HepG2 (cell line): Measurements from ENCODE around the gene CCL27. TPM values are rescaled to one million over a fixed set of nuclear protein-coding genes. Genes with fewer than 3 reads are reported as not detected.

Source experiments
- CCDC6 ChIP-seq: sonication (generic); formaldehyde crosslinking; IDR thresholded peaks from 2 replicates; pipeline ENCODE4 v1.8.1; 2022; ENCODE audit warnings: mild to moderate bottlenecking, missing genetic modification reagents, moderate library complexity
- CHD4 ChIP-seq: fragments of 200-600 bp; sonication (generic); IDR thresholded peaks from 2 replicates; pipeline ENCODE4 v1.7.0; 2017; ENCODE audit warnings: mild to moderate bottlenecking, low read length, borderline replicate concordance
- DR1 ChIP-seq: sonication (generic); formaldehyde crosslinking; IDR thresholded peaks from 2 replicates; pipeline ENCODE4 v1.8.0; 2021; ENCODE audit warnings: mild to moderate bottlenecking, missing genetic modification reagents, inconsistent platforms
- GABPA ChIP-seq, 2 experiments: IDR thresholded peaks; 2 replicates each; pipeline ENCODE4 v1.6.1; 2011 to 2016; ENCODE audit warnings: low read depth in 2 of 2, low read length in 1 of 2, missing biosample characterization in 1 of 2, missing genetic modification characterization in 1 of 2
- KDM6A ChIP-seq: IDR thresholded peaks from 2 replicates; pipeline ENCODE4 v1.6.1; 2016; ENCODE audit warnings: low read depth
- MATR3 ChIP-seq: sonication (generic); formaldehyde crosslinking; IDR thresholded peaks from 2 replicates; pipeline ENCODE4 v1.4.0; 2020; ENCODE audit warnings: missing genetic modification reagents
- MAZ ChIP-seq, 2 experiments: sonication (generic) in 1 of 2; formaldehyde crosslinking in 1 of 2; IDR thresholded peaks; 2 replicates each; pipeline versions ENCODE4 v1.5.0 to v1.6.1; 2012 to 2020; ENCODE audit warnings: low read depth in 2 of 2, mild to moderate bottlenecking in 2 of 2, borderline replicate concordance in 1 of 2, improper control_type of control experiment in 1 of 2, low read length in 1 of 2, missing genetic modification reagents in 1 of 2, moderate library complexity in 1 of 2
- MXI1 ChIP-seq: IDR thresholded peaks from 3 replicates; pipeline ENCODE4 v1.6.1; 2012; ENCODE audit warnings: low read depth, low read length, inconsistent platforms, borderline replicate concordance
- NR2F1 ChIP-seq, 2 experiments: fragments of 450-650 bp in 1 of 2; formaldehyde crosslinking in 1 of 2; IDR thresholded peaks; 2 replicates each; pipeline versions ENCODE4 v1.5.0 to v1.6.1; 2016 to 2020; ENCODE audit warnings: mild to moderate bottlenecking in 1 of 2, missing compliant biosample characterization in 1 of 2, missing genetic modification reagents in 1 of 2, moderate library complexity in 1 of 2
- NR2F6 ChIP-seq, 2 experiments: IDR thresholded peaks; 2 replicates each; pipeline ENCODE4 v1.6.1; 2016; ENCODE audit warnings: antibody characterized with exemption in 1 of 2, mild to moderate bottlenecking in 1 of 2
- PPARG ChIP-seq: conservative IDR thresholded peaks from 2 replicates; pipeline ENCODE4 v1.6.1; 2016; ENCODE audit warnings: missing biosample characterization, missing genetic modification reagents
- RARA ChIP-seq: IDR thresholded peaks from 2 replicates; pipeline ENCODE4 v1.6.1; 2016; ENCODE audit warnings: missing genetic modification reagents, missing compliant biosample characterization
- SOX13 ChIP-seq, 3 experiments: fragments of 450-650 bp in 1 of 3; sonication (generic) in 1 of 3; formaldehyde crosslinking in 1 of 3; IDR thresholded peaks in 2 of 3; conservative IDR thresholded peaks in 1 of 3; 2 replicates each; pipeline versions ENCODE4 v1.5.0 to v1.6.1; 2016 to 2020; ENCODE audit warnings: antibody characterized with exemption in 1 of 3, mild to moderate bottlenecking in 1 of 3, missing compliant biosample characterization in 1 of 3, missing genetic modification reagents in 1 of 3, moderate library complexity in 1 of 3
- ZBTB3 ChIP-seq: sonication (generic); formaldehyde crosslinking; IDR thresholded peaks from 2 replicates; pipeline ENCODE4 v1.4.0; 2020; ENCODE audit warnings: low read depth, mild to moderate bottlenecking, moderate library complexity, missing genetic modification reagents, borderline replicate concordance
- ZNF264 ChIP-seq: sonication (generic); formaldehyde crosslinking; IDR thresholded peaks from 2 replicates; pipeline ENCODE4 v1.4.0; 2020; ENCODE audit warnings: missing genetic modification reagents
- ZNF556 ChIP-seq: sonication (generic); formaldehyde crosslinking; IDR thresholded peaks from 2 replicates; pipeline ENCODE4 v1.4.0; 2020; ENCODE audit warnings: mild to moderate bottlenecking, missing genetic modification reagents, borderline replicate concordance
- polyA plus RNA-seq, 8 experiments: library from polyadenylated mRNA; depleted of rRNA in 3 of 8; stranded (reverse) in 7 of 8; unstranded in 1 of 8; fragments of >200 nt; fragmentation: Illumina TruSeq in 4 of 8; extraction: Trizol in 4 of 8; gene quantifications; 2 replicates each; pipeline versions ENCODE4 v1.2.1 to v1.2.3, GENCODE V29; 2011 to 2016; ENCODE audit warnings: low read depth in 4 of 8, missing spikeins in 1 of 8, mixed read lengths in 1 of 8; ENCODE audit not compliant: insufficient read depth in 1 of 8
- total RNA-seq, 5 experiments: library from RNA; depleted of rRNA; stranded (reverse); fragments of >200 nt; fragmentation: Illumina TruSeq; extraction: Trizol; gene quantifications; 2 replicates each; pipeline ENCODE4 v1.2.3, GENCODE V29; 2016; ENCODE audit warnings: low read depth in 1 of 5
- TF ChIP-seq, protein P1 (sequence below): sonication (generic); formaldehyde crosslinking; IDR thresholded peaks from 2 replicates; pipeline ENCODE4 v1.4.0; 2020; ENCODE audit warnings: missing genetic modification reagents
- TF ChIP-seq, protein P2 (sequence below): sonication (generic); formaldehyde crosslinking; IDR thresholded peaks from 2 replicates; pipeline ENCODE4 v1.4.0; 2020; ENCODE audit warnings: missing genetic modification reagents, borderline replicate concordance
- TF ChIP-seq, protein P3 (sequence below): sonication (generic); formaldehyde crosslinking; IDR thresholded peaks from 2 replicates; pipeline ENCODE4 v1.5.1; 2020; ENCODE audit warnings: mild to moderate bottlenecking, missing genetic modification reagents
- TF ChIP-seq, protein P4 (sequence below): sonication (generic); formaldehyde crosslinking; IDR thresholded peaks from 2 replicates; pipeline ENCODE4 v1.8.1; 2023; ENCODE audit warnings: missing genetic modification reagents, mild to moderate bottlenecking, borderline replicate concordance

The CCL27 gene
- total and polyA plus RNA-seq, 2 of the 13 experiments (the other 11 are each of a cell fraction or from before 2014, with no cell fraction given) = not detected

DNA sequence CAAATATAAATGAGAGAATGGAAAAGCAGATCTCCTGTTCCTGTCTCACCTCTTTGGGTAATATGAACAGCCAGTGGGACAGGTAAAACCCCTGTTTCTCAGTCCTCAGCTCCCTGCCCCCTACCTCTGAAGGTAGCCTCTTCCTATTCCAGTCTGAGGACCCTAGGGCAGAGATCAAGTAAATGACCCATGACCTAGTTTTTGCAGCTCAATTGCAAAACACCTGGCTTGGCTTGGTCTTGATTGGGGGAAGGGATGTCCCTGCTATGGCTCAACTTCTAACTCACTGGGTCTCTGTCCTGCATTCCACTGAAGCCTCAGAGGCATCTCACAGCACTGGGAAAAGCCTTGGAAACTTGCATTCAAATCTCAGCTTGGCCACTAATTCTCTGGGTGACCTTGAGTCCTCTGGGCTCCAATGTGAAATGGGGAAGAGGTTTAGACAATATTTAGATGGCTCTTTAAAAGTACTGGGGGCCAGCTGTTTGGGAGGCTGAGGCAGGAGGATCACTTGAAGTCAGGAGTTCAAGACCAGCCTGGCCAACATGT lies 17.6 kb downstream of the CCL27 start (continued):
- TF ChIP-seq, protein P1, sequence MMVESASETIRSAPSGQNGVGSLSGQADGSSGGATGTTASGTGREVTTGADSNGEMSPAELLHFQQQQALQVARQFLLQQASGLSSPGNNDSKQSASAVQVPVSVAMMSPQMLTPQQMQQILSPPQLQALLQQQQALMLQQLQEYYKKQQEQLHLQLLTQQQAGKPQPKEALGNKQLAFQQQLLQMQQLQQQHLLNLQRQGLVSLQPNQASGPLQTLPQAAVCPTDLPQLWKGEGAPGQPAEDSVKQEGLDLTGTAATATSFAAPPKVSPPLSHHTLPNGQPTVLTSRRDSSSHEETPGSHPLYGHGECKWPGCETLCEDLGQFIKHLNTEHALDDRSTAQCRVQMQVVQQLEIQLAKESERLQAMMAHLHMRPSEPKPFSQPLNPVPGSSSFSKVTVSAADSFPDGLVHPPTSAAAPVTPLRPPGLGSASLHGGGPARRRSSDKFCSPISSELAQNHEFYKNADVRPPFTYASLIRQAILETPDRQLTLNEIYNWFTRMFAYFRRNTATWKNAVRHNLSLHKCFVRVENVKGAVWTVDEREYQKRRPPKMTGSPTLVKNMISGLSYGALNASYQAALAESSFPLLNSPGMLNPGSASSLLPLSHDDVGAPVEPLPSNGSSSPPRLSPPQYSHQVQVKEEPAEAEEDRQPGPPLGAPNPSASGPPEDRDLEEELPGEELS (CRISPR knock-in tag) = peak; percentile 30; the same call in 1 of the 2 replicates
- peak; percentile 77; the same call in 1 of the 2 replicates for TF ChIP-seq ZNF556 (CRISPR knock-in tag)
- TF ChIP-seq, protein P2, sequence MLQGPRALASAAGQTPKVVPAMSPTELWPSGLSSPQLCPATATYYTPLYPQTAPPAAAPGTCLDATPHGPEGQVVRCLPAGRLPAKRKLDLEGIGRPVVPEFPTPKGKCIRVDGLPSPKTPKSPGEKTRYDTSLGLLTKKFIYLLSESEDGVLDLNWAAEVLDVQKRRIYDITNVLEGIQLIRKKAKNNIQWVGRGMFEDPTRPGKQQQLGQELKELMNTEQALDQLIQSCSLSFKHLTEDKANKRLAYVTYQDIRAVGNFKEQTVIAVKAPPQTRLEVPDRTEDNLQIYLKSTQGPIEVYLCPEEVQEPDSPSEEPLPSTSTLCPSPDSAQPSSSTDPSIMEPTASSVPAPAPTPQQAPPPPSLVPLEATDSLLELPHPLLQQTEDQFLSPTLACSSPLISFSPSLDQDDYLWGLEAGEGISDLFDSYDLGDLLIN (CRISPR knock-in tag) = no peak
- peak; percentile 20; the same call in 1 of the 3 replicates for TF ChIP-seq MXI1
- peak; percentile 73 to 86 for TF ChIP-seq NR2F1 (CRISPR knock-in tag; IDR thresholded peaks at IDR 0.05)
- TF ChIP-seq RARA = peak; percentile 83
- TF ChIP-seq NR2F6 (IDR thresholded peaks at IDR 0.05) = peak; percentile 88
- TF ChIP-seq NR2F6 (CRISPR knock-in tag; IDR thresholded peaks at IDR 0.05) = peak; percentile 81
- TF ChIP-seq, protein P3, sequence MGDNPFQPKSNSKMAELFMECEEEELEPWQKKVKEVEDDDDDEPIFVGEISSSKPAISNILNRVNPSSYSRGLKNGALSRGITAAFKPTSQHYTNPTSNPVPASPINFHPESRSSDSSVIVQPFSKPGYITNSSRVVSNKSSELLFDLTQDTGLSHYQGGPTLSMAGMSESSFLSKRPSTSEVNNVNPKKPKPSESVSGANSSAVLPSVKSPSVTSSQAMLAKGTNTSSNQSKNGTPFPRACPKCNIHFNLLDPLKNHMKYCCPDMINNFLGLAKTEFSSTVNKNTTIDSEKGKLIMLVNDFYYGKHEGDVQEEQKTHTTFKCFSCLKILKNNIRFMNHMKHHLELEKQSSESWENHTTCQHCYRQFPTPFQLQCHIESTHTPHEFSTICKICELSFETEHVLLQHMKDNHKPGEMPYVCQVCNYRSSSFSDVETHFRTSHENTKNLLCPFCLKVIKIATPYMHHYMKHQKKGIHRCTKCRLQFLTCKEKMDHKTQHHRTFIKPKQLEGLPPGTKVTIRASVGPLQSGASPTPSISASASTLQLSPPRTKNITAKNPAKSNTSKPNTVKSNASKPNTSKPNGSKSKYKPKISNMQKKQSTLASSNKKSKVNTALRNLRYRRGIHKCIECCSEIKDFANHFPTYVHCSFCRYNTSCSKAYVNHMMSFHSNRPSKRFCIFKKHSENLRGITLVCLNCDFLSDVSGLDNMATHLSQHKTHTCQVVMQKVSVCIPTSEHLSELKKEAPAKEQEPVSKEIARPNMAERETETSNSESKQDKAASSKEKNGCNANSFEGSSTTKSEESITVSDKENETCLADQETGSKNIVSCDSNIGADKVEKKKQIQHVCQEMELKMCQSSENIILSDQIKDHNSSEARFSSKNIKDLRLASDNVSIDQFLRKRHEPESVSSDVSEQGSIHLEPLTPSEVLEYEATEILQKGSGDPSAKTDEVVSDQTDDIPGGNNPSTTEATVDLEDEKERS (CRISPR knock-in tag) = 0 out of 2 replicates have a peak, but pooled peaks have one; percentile 1
- no peak for TF ChIP-seq SOX13 (IDR thresholded peaks at IDR 0.05)
- peak in 1 of 2 experiments; percentile 57; a peak in 1 of 4 replicates for TF ChIP-seq SOX13 (CRISPR knock-in tag; conservative IDR thresholded peaks at IDR 0.05 in 1 of 2, IDR thresholded peaks at IDR 0.05 in 1 of 2)
- TF ChIP-seq CCDC6 (CRISPR knock-in tag) = peak; percentile 57; the same call in 1 of the 2 replicates
- TF ChIP-seq ZBTB3 (CRISPR knock-in tag) = 0 out of 2 replicates have a peak, but pooled peaks have one; percentile 45
- TF ChIP-seq MATR3 (CRISPR knock-in tag) = no peak
- TF ChIP-seq MAZ (IDR thresholded peaks at IDR 0.05; ENCODE audit: borderline replicate concordance, low read depth, low read length) = no peak
- TF ChIP-seq MAZ (CRISPR knock-in tag; IDR thresholded peaks at IDR 0.05; ENCODE audit: low read depth) = peak; percentile 53; the same call in 1 of the 2 replicates
- TF ChIP-seq DR1 (CRISPR knock-in tag) = no peak
- TF ChIP-seq CHD4 = 0 out of 2 replicates have a peak, but pooled peaks have one; percentile 83
- 0 out of 2 replicates have a peak, but pooled peaks have one; percentile 42 for TF ChIP-seq ZNF264 (CRISPR knock-in tag)
- no peak for TF ChIP-seq GABPA (IDR thresholded peaks at IDR 0.05; ENCODE audit: low read depth, low read length)
- TF ChIP-seq GABPA (CRISPR knock-in tag; IDR thresholded peaks at IDR 0.05; ENCODE audit: low read depth) = peak; percentile 39
- peak; percentile 95 for TF ChIP-seq KDM6A (CRISPR knock-in tag)
- TF ChIP-seq, protein P4, sequence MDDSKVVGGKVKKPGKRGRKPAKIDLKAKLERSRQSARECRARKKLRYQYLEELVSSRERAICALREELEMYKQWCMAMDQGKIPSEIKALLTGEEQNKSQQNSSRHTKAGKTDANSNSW (CRISPR knock-in tag) = no peak
- TF ChIP-seq PPARG (CRISPR knock-in tag) = peak; percentile 99
